GM21717 (cell line): ENCODE results near the gene GNA15.
"Not testable (repeated sequence)": the region's sequence is repeated elsewhere in the genome, so short reads cannot be mapped to it uniquely, and the experiment has no call there.

ENCODE experiments used
- ATAC-seq: cut with Tn5 transposase; IDR thresholded peaks from one replicate; pipeline ENCODE4 v1.9.1; 2021; ENCODE audit warnings: mild to moderate bottlenecking, moderate library complexity; ENCODE audit not compliant: unreplicated experiment

GNA15 gene

GRCh38 chr19:3189702-3190469 lies 54.1 kb downstream of the GNA15 start:
- ATAC-seq, result no peak

- ATAC-seq, result no peak
Observed at GRCh38 chr19:3190470-3190770, 54.6 kb downstream of the GNA15 start.

- no peak for ATAC-seq
Observed at GRCh38 chr19:3190921-3191805, 55.3 kb downstream of the GNA15 start.

- not testable (repeated sequence) for ATAC-seq
Observed at GRCh38 chr19:3191806-3192104, 55.9 kb downstream of the GNA15 start.

DNA sequence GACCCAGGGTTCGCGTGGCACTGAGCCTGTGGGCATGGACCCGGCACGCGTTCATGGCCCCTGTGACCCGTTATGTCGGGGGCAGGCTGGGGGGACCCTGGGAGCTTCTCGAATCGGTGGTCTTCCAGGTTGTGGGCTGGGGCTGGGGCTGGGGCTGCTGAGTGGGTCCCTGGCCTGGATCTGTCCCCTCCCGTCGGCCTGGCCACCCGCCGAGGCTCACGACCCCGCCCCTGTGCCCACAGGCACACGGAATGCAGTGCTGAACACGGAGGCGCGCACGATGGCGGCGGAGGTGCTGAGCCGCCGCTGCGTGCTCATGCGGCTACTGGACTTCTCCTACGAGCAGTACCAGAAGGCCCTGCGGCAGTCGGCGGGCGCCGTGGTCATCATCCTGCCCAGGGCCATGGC lies 56.4 kb downstream of the GNA15 start:
- no peak for ATAC-seq

GRCh38 chr19:3192684-3193083 lies 56.9 kb downstream of the GNA15 start:
- no peak for ATAC-seq

DNA sequence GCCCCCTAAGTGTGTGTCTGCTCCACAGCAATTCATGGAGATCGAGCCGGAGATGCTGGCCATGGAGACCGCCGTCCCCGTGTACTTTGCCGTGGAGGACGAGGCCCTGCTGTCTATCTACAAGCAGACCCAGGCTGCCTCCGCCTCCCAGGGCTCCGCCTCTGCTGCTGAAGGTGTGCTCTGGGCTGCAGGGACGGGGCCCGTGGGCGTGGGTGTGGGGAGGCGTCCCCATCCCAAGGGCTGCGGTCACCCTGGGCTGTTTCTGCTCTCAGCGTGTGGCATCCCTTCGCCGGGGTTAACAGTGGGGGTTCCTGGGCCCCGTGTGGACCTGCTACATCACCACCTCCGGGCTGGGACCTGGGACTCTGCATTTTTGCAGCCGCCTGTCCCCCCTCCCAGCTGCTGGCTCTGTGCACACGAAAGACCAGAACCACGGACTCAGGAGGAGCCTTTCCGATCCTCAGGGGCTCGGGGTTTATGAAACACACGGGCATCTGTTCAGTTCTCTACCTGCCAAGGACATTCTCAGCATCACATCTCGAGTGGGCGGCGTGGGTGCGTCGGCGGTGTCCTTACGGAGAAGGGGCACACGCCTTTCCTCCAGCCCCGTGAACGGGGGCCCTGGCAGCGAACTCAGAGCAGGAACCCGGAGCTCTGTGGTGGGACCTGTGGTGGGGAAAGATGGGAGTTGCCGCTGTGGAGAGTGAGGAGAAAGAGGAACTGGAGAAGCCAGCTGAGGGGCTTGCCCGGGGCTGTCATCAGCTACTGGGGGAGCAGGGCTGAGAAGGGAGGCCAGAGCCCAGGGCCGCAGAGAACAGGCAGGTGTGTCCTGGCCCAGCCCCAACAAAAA lies 57.6 kb downstream of the GNA15 start:
- ATAC-seq, result no peak

GRCh38 chr19:3194106-3195087 lies 58.6 kb downstream of the GNA15 start:
- ATAC-seq, result no peak

DNA sequence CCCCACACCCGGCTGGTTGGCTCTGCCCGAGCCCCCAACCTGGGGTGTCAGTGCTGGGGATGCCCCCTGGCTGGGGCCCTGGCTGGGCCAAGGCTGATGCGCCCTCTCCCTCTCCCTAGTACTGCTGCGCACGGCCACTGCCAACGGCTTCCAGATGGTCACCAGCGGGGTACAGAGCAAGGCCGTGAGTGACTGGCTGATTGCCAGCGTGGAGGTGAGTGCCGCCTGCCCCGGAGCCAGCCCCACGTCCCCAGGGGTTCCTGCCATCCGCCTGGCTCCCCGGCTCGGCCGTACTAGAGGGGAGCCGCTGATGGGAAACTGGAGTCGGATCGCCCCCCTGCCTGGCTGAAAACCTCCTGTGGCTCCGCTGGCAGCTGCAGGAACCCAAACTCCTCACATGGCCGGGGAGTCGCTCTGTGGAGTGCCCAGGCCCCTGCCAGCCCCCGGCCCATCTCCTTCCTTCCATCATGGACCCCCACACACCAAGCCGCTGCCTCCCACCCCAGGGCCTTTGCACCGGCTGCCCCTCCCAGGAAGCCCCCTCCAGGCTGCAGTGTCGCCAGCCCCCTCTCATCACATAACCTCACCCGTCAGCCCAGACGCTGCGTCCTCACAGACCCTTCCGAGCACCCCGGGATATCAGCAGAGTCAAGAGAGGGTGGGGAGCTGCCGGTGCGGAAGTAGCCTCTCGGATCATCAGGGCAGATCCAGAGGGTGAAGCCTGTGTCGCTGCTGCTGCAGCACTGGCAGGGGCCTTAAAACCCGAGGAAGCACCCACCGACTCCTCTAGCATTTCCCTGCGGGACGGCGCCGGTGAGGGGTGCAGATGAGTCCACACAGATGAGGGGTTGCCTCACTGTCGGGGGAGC lies 60.5 kb downstream of the GNA15 start:
- no peak for ATAC-seq

- no peak for ATAC-seq
Observed at GRCh38 chr19:3196933-3197205, 61.0 kb downstream of the GNA15 start.

- ATAC-seq, result no peak
Observed at GRCh38 chr19:3198901-3199700, 63.3 kb downstream of the GNA15 start.

DNA sequence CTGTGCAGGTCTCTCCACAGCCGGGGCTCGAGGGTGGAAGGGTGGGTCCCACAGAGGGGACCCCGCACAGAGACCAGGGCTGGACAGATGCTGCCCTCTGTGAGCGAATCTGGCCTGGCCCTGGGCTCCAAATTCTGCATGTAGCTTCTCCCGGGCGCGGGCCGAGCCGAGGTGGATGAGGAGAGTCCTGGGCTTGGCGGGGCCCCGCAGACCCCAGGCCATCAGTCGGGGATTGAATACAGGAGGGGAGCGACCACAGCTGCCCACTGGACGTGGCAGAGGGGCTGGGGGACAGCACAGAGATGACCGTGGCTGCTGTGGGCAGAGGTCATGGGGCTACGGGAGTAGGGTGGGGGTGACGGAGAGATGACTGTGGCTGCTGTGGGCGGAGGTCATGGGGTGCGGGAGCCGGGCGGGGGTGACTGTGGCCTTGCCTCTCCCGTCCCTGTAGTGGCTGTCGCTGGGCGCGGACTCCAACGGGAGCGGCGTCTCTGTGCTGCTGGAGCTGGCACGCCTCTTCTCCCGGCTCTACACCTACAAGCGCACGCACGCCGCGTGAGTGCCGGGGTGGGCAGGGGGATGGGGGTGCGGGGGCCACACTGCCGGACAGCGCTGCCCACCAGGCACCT lies 65.4 kb downstream of the GNA15 start:
- no peak for ATAC-seq

GRCh38 chr19:3201911-3202310 lies 66.1 kb downstream of the GNA15 start:
- ATAC-seq, result no peak

- no peak for ATAC-seq
Observed at GRCh38 chr19:3202346-3202745, 66.5 kb downstream of the GNA15 start.

- ATAC-seq, result not testable (repeated sequence)
Observed at GRCh38 chr19:3202895-3203294, 67.1 kb downstream of the GNA15 start.

DNA sequence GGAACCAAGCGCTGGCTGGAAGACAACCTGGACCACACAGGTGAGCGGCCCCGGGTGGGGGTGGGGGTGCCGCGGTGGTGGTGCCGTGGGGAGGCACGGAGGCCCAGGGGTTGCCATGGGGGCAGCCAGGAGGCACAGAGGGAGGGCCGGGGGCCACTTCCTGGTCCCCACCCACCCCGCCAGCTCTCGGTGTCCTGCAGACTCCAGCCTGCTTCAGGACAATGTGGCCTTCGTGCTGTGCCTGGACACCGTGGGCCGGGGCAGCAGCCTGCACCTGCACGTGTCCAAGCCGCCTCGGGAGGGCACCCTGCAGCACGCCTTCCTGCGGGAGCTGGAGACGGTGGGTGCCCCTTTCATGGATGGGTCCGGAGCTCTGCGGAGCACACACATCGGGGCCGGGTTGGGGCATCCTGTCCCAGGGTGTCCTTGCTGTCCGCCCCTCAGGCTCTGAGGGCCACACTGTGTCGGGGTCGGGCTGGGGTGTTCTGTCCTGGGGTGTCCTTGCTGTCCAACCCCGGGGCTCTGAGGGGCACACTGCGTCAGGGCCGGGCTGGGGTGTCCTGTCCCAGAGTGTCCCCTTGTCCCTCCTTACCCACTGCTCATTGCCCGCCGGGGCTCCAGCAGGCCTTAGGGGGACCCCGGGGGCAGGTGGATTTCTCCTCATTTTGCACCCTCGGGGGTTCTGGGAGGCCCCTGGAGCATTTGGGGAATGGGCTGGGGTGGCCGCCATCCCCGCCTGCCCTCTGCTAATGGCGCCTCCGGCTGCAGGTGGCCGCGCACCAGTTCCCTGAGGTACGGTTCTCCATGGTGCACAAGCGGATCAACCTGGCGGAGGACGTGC lies 68.2 kb downstream of the GNA15 start:
- no peak for ATAC-seq

DNA sequence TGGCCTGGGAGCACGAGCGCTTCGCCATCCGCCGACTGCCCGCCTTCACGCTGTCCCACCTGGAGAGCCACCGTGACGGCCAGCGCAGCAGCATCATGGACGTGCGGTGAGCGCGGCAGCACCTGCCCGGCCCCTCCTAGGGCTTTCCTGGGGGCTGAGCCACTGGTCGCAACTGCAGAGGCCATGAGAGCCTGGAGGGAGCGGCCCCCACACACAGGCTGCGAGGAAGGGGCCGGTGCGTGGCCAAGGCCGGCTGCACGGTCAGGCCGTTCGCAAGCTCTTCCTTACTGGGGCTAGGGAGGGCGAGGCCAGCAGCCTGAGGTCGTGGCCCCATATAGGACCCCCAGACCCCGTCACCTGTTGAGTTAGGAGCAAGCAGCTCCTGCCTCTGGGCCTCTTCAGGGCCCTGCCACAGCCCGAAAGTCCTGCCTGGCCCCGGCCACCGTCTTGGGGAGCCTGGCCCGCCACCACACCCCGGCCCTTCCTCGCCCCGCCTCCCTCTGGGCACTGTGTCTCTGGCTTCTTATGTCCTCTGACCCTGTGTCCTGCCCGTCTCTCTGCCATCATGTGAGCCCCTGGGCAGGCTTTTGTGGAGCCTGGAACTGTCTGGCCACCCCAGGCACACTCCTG lies 68.9 kb downstream of the GNA15 start:
- ATAC-seq, result no peak
